NT2/D1 (cell line): ENCODE measurements around the gene L3MBTL4.

Experiments used
- SUZ12 ChIP-seq: IDR thresholded peaks from 2 replicates; pipeline ENCODE4 v1.6.1; 2011; ENCODE audit not compliant: insufficient read length, insufficient read depth; ENCODE audit errors: extremely low read depth
- YY1 ChIP-seq: IDR thresholded peaks from 2 replicates; pipeline ENCODE4 v1.6.1; 2011; ENCODE audit not compliant: insufficient read length, insufficient read depth

DNA sequence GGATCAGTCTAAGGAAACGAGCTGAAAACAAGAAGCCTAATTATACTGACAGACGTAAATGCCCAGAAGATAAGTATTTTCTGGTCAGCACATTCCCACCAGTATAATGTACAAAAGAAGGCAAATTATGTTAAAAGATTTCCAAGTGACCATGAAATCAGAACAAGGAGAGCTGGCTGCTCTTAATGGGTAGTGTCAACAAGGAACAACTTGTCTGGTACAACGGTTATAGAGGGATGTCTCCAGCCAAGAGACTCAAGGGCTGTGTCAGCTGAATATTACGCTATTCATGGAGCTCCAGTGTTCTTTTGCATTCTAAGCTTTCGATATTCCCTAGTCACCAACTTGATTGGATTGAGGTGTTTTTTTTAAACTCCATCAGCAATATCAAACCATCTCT lies 8.6 kb upstream of the L3MBTL4 start:
- TF ChIP-seq YY1 (no peak), SUZ12 (no peak)
